Gastrocnemius medialis (tissue), 4 donors: ENCODE measurements around the gene ROR2. TPM values are rescaled to one million over a fixed set of nuclear protein-coding genes. Genes with fewer than 3 reads are reported as not detected.
A peak's percentile ranks its signal among the peaks of the same experiment; 100 is the strongest.

Experiments used
- ATAC-seq, 2 donors: fragments of 150-250 bp; one replicate each; pipeline ENCODE4 v1.9.1; 2016
- DNase-seq, 2 donors: peaks; one replicate each; pipeline ENCODE4 v3.0.0-alpha.2; 2019
- H3K27ac ChIP-seq, 4 donors: fragments of 200-600 bp; sonication (generic); 1 replicate in 1 of 4; 2 replicates in 3 of 4; pipeline ENCODE4 v1.5.1; 2016 to 2018; ENCODE audit warnings: mild to moderate bottlenecking in 2 of 4, moderate library complexity in 1 of 4
- H3K27me3 ChIP-seq, 3 donors: fragments of 200-600 bp; sonication (generic) in 2 of 3; 1 replicate in 1 of 3; 2 replicates in 2 of 3; pipeline versions ENCODE4 v1.5.1 to v1.6.0; 2016 to 2019; ENCODE audit warnings: mild to moderate bottlenecking in 1 of 3, moderate library complexity in 1 of 3
- H3K36me3 ChIP-seq, 2 donors: fragments of 200-600 bp; sonication (generic) in 1 of 2; one replicate each; pipeline ENCODE4 v1.5.1; 2017 to 2018
- H3K4me1 ChIP-seq, 2 donors: fragments of 200-600 bp; sonication (generic) in 1 of 2; one replicate each; pipeline ENCODE4 v1.5.1; 2016 to 2017; ENCODE audit warnings: mild to moderate bottlenecking in 2 of 2
- H3K4me3 ChIP-seq, 4 donors: fragments of 200-600 bp; sonication (generic) in 3 of 4; 1 replicate in 1 of 4; 2 replicates in 3 of 4; pipeline ENCODE4 v1.5.1; 2016 to 2019; ENCODE audit warnings: mild to moderate bottlenecking in 2 of 4
- H3K9me3 ChIP-seq, 3 donors: fragments of 200-600 bp; sonication (generic) in 2 of 3; 1 replicate in 1 of 3; 2 replicates in 2 of 3; pipeline ENCODE4 v1.5.1; 2016 to 2019
- POLR2A ChIP-seq, 2 donors: fragments of 450-650 bp; IDR thresholded peaks; one replicate each; pipeline ENCODE4 v1.6.1; 2017; ENCODE audit warnings: antibody characterized with exemption in 2 of 2, mild to moderate bottlenecking in 2 of 2, moderate library complexity in 2 of 2
- in situ Hi-C, 4 donors: fragments of 200-750 bp; cut with MboI; loops; one replicate each; pipeline versions ENCODE4 v1.15.0 to v1.8.0; 2017; ENCODE audit warnings: low sequenced_read_pairs in 4 of 4
- intact Hi-C: fragments of 100-400 bp; cut with DNase I; formaldehyde crosslinking; loops from one replicate; pipeline ENCODE4 v1.15.1; 2023; ENCODE audit warnings: low total_unique reads
- total RNA-seq, 4 donors: library from RNA; depleted of rRNA; stranded (reverse); fragments of >200 nt; gene quantifications; one replicate each; pipeline versions ENCODE4 v1.1.0 to v1.2.3, GENCODE V29; 2016
- TF ChIP-seq, protein P1 (sequence below), 5 experiments: fragments of 450-650 bp in 3 of 5; fragments of 200-600 bp in 2 of 5; sonication (generic) in 2 of 5; IDR thresholded peaks in 4 of 5; conservative IDR thresholded peaks in 1 of 5; 1 replicate in 4 of 5; 2 replicates in 1 of 5; pipeline ENCODE4 v1.5.1; 2016 to 2019; ENCODE audit warnings: antibody characterized with exemption in 5 of 5, mild to moderate bottlenecking in 3 of 5, moderate library complexity in 3 of 5

The ROR2 gene
- total RNA-seq, 4 donors from 2014 or later: 0.15 to 1.2 (median 0.61) TPM

DNA sequence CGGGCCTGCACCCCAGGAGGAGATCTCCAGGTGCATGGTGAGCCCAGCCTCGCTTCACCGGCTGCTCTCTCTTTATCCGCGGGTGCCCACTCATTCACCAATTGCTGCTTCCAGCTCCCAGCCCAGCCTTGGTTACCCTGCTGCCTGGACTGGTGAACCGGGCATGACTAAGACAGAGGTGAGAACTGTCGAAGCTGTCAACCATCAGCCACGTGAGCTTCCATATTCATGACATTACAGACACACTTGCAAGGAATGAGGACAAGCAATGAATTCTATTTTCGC, 220.5 kb downstream of the ROR2 start:
- no peak for ATAC-seq
- no peak overlapping the region for H3K4me3 ChIP-seq
- H3K27me3 ChIP-seq: no peaks in the 10 kb centered on the region
- no peak for DNase-seq
- H3K27ac ChIP-seq: no peak overlapping the region
- no peaks in the 10 kb centered on the region for H3K36me3 ChIP-seq
- no peaks in the 10 kb centered on the region for H3K4me1 ChIP-seq
- H3K9me3 ChIP-seq: no peaks in the 10 kb centered on the region
- intact Hi-C loops: loop anchor here (5.0 kb wide), 1 partner anchor 692 kb away; no protein-coding TSS in a partner anchor
- in situ Hi-C loops: loop anchor here in 1 of 4 donors (10.0 kb wide), 1 partner anchor 815 kb away; no protein-coding TSS in a partner anchor
- no peak for TF ChIP-seq POLR2A (IDR thresholded peaks at IDR 0.05)
- TF ChIP-seq, protein P1, sequence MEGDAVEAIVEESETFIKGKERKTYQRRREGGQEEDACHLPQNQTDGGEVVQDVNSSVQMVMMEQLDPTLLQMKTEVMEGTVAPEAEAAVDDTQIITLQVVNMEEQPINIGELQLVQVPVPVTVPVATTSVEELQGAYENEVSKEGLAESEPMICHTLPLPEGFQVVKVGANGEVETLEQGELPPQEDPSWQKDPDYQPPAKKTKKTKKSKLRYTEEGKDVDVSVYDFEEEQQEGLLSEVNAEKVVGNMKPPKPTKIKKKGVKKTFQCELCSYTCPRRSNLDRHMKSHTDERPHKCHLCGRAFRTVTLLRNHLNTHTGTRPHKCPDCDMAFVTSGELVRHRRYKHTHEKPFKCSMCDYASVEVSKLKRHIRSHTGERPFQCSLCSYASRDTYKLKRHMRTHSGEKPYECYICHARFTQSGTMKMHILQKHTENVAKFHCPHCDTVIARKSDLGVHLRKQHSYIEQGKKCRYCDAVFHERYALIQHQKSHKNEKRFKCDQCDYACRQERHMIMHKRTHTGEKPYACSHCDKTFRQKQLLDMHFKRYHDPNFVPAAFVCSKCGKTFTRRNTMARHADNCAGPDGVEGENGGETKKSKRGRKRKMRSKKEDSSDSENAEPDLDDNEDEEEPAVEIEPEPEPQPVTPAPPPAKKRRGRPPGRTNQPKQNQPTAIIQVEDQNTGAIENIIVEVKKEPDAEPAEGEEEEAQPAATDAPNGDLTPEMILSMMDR (IDR thresholded peaks at IDR 0.05 in 4 of 5, conservative IDR thresholded peaks at IDR 0.05 in 1 of 5): no peak

- no peak for TF ChIP-seq POLR2A (IDR thresholded peaks at IDR 0.05)
- TF ChIP-seq, protein P1 (IDR thresholded peaks at IDR 0.05 in 4 of 5, conservative IDR thresholded peaks at IDR 0.05 in 1 of 5): no peak
- H3K4me3 ChIP-seq: no peak overlapping the region
- no peaks in the 10 kb centered on the region for H3K27me3 ChIP-seq
- no peaks in the 10 kb centered on the region for H3K4me1 ChIP-seq
- intact Hi-C loops: loop anchor here (1.0 to 5.0 kb wide), 2 partner anchors 691 to 813 kb away; no protein-coding TSS in a partner anchor
- H3K36me3 ChIP-seq: no peaks in the 10 kb centered on the region
- in situ Hi-C loops: loop anchor here in 1 of 4 donors (10.0 kb wide), 1 partner anchor 813 kb away; no protein-coding TSS in a partner anchor
- ATAC-seq (no peak), DNase-seq (no peak)
- H3K9me3 ChIP-seq: no peaks in the 10 kb centered on the region
- H3K27ac ChIP-seq: no peak overlapping the region
Measured at GRCh38 chr9:91727972-91728371, 222.1 kb downstream of the ROR2 start.

DNA sequence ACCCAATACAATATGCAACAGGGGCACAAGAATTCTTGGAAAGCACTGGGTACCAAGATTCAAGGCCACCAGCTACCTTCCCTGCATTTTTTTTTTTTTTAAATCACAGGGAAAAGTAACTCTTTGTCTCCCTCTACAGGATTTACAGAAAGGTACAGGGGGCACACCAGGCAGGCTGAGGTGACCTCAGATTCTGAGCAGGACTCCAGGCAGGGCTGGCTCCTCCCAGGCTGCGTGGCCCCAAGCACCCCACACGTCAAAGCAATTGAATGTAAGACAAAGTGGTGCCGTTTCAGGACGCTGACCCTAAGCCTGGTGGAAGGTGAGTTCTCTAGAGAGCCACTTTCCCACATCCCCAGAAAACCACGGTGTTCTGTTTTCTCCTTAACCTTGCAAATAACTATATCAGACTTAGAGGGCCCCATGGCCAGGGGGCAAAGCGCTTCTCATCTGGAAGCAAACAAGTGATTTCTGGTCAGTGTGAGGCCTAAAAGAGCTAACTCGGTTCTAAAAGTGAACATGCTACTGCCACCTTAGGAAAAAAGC, 222.6 kb downstream of the ROR2 start:
- intact Hi-C loops: loop anchor here (1.0 to 5.0 kb wide), 2 partner anchors 690 to 812 kb away; no protein-coding TSS in a partner anchor
- no peak for DNase-seq
- TF ChIP-seq POLR2A (IDR thresholded peaks at IDR 0.05): no peak
- TF ChIP-seq, protein P1 (IDR thresholded peaks at IDR 0.05 in 4 of 5, conservative IDR thresholded peaks at IDR 0.05 in 1 of 5): peak; percentile 37 to 71 (median 52)
- in situ Hi-C loops: loop anchor here in 1 of 4 donors (10.0 kb wide), 1 partner anchor 813 kb away; no protein-coding TSS in a partner anchor
- Histone ChIP-seq H3K27me3 (no peaks in the 10 kb centered on the region), H3K36me3 (no peaks in the 10 kb centered on the region), H3K4me3 (no peak overlapping the region), H3K27ac (no peak overlapping the region), H3K9me3 (no peaks in the 10 kb centered on the region), H3K4me1 (no peaks in the 10 kb centered on the region)
- peak; percentile 33 to 64 for ATAC-seq

GRCh38 chr9:91726406-91727100, 223.5 kb downstream of the ROR2 start:
- H3K36me3 ChIP-seq: no peaks in the 10 kb centered on the region
- in situ Hi-C loops: loop anchor here in 1 of 4 donors (10.0 kb wide), 1 partner anchor 812 kb away; no protein-coding TSS in a partner anchor

More at GRCh38 chr9:91726406-91727100, 223.5 kb downstream of the ROR2 start:
- DNase-seq (no peak), ATAC-seq (no peak)
- Histone ChIP-seq H3K9me3 (no peaks in the 10 kb centered on the region), H3K27ac (no peak overlapping the region), H3K4me1 (no peaks in the 10 kb centered on the region), H3K27me3 (no peaks in the 10 kb centered on the region), H3K4me3 (no peak overlapping the region)
- intact Hi-C loops: loop anchor here (1.0 to 5.0 kb wide), 2 partner anchors 689 to 811 kb away; no protein-coding TSS in a partner anchor
- TF ChIP-seq, protein P1 (IDR thresholded peaks at IDR 0.05 in 4 of 5, conservative IDR thresholded peaks at IDR 0.05 in 1 of 5): no peak
